ENCODE results near the gene SLC7A7. TPM values are rescaled to one million over a fixed set of nuclear protein-coding genes. Genes with fewer than 3 reads are reported as not detected.

Gene SLC7A7
- total RNA-seq, 4 donors from 2014 or later = 11.7 to 136 (median 44.0) TPM

GRCh38 chr14:22835505-22835904 is 20.3 kb upstream of the SLC7A7 start:
- no peak for TF ChIP-seq CTCF (IDR thresholded peaks at IDR 0.05; ENCODE audit: low read depth)

- no peak for TF ChIP-seq CTCF (IDR thresholded peaks at IDR 0.05; ENCODE audit: low read depth)
Observed at GRCh38 chr14:22830443-22831010, 15.3 kb upstream of the SLC7A7 start.

- no peak for TF ChIP-seq CTCF (IDR thresholded peaks at IDR 0.05; ENCODE audit: low read depth)
Observed at GRCh38 chr14:22829661-22830442, 14.6 kb upstream of the SLC7A7 start, which contains the start of gene MRPL52. Gene MRPL52 (plus strand): TSS chr14:22829887. CDS start chr14:22829913, 26 bp downstream.

- TF ChIP-seq CTCF (IDR thresholded peaks at IDR 0.05; ENCODE audit: low read depth) = no peak
Observed at GRCh38 chr14:22824711-22825359, 9.6 kb upstream of the SLC7A7 start.

- no peak for TF ChIP-seq CTCF (IDR thresholded peaks at IDR 0.05; ENCODE audit: low read depth)
Observed at GRCh38 chr14:22822571-22823098, 7.4 kb upstream of the SLC7A7 start.

- no peak for TF ChIP-seq CTCF (IDR thresholded peaks at IDR 0.05; ENCODE audit: low read depth)
Observed at GRCh38 chr14:22822016-22822570, 6.9 kb upstream of the SLC7A7 start.

All from subcutaneous adipose tissue (tissue), 4 donors.